ENCODE measurements around the gene ZSCAN10.
"Not testable (repeated sequence)": the region's sequence is repeated elsewhere in the genome, so short reads cannot be mapped to it uniquely, and the experiment has no call there.

The ZSCAN10 gene

DNA sequence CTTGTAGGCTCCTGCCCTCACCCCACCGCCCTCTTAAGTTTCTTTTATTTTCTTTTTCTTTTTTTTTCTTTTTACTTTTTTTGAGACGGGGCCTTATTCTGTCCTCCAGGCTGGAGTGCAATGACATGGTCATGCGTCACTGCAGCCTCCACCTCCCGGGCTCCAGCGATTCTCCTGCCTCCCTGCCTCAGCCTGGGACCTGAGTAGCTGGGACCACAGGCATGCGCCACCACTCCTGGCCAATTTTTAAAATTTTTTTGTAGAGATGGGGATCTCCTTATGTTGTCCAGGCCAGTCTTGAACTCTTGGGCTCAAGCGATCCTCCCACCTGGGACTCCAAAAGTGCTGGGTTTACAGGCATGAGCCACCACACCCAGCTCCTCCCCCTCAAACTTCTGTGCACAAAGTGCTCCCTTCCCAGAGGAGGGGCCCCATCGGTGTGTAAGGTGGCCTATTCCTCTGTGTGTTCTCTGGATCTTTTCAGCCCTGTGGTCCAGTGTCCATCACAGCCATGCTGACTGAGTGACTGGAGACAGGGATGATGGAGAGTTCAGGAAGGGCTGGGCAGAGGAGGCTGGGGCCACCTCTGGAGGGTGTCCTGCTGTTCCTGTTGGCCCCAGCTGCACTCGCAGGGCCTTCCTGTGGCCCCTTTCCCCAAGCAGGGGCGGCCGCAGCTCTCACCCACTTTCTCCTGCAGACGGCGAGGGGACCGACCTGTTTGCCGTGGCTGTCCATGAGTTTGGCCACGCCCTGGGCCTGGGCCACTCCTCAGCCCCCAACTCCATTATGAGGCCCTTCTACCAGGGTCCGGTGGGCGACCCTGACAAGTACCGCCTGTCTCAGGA is 42.5 kb downstream of the ZSCAN10 start:
- ChIA-PET CTCF (interaction anchor here (0.9 to 2.7 kb wide), 3 partner anchors 19 to 73 kb away, joined by 3 to 9 read pairs (median 9); no protein-coding TSS in a partner anchor), POLR2A (no interaction called here)
- no peak for TF ChIP-seq CTCF (IDR thresholded peaks at IDR 0.05; ENCODE audit: control extremely low read depth, extremely low read depth, low read depth, missing control alignments)
- no peak for DNase-seq (ENCODE audit: extremely low spot score)

- DNase-seq (ENCODE audit: extremely low spot score); POLR2A ChIA-PET: not testable (repeated sequence)
- CTCF ChIA-PET, result interaction anchor here (0.9 to 2.7 kb wide), 3 partner anchors 20 to 74 kb away, joined by 3 to 9 read pairs (median 9); no protein-coding TSS in a partner anchor
These were observed 43.4 kb downstream of the ZSCAN10 start for GRCh38 chr16:3055734-3056115.

DNA sequence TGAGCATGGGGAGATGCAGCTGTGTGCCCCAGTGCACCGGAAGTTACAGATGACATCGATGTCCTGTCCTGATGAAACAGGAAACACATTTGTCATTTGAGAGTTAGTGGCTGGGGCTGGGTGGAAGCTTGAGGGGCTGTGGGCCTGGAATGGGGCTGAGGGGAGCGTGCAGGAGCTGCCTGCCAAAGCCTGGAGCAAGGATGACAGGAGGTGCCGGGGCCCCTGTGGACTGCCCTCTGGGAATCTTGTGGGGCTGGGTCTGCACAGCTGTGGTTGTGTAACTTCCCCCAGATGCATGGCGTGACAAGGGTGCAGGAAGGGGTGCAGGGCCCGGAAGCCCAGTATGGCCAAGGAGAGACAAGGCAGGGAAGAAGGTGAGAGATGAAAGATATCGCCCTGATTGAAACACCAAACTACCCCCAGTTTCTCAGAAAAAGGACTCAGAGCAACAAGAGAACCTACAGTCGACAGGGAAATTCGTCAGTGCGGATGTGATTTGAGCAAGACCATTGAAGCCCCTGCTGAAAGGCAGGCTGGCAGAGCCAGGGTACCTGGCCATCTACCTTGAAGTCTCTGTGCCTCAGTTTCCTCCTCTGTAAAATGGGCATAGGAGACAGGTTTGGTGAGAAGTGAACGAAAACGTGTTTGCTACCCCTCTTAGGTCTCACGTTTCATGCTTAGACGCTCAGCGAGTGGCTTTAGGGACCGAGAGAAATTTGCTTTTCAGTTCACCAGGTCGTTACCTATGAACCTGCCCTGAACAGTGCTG is 43.9 kb downstream of the ZSCAN10 start:
- CTCF ChIA-PET, result interaction anchor here (0.6 to 2.7 kb wide), 4 partner anchors 21 to 631 kb away, joined by 3 to 9 read pairs (median 6); no protein-coding TSS in a partner anchor
- POLR2A ChIA-PET, result no interaction called here
- DNase-seq (ENCODE audit: extremely low spot score), result no peak
- TF ChIP-seq CTCF (IDR thresholded peaks at IDR 0.05; ENCODE audit: control extremely low read depth, extremely low read depth, low read depth, missing control alignments), result no peak

GRCh38 chr16:3053330-3053710 is 45.8 kb downstream of the ZSCAN10 start:
- DNase-seq (ENCODE audit: extremely low spot score); POLR2A ChIA-PET; CTCF ChIA-PET: not testable (repeated sequence)

DNA sequence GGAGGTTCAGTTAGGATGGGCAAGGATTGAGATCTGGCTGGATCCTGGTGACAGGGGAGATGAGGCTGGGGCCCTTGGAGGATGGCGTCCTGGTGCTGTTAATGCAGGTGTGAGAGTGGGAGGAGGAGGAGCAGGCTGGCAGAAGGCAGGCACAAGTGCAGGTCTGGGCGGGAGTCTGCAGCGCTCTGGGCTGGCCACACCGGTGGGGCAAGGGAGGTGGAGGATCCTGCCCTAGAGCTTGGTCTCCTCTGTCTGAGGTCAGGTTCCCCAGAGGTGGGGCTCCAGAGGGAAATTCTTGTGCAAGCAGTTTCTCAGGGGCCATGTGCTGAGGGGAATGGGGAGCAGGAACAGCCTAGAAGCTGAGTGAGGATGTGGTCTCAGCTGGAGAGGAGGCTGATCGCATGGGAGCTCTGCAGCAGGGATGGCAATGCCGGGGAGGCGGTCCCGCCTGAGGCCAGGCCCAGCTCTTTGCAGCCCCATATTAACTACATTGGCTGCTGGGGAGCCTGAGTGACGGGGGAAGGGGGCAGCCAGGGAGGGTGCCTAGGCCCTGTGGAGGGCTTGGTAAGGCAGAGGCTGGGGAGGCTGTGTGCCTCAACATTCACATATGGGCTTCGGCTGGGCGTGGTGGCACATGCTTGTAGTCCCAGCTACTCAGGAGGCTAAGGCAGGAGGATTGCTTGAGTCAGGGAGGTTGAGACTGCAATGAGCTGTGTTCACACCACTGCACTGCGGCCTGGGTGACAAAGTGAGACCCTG is 46.3 kb downstream of the ZSCAN10 start:
- DNase-seq (ENCODE audit: extremely low spot score); CTCF ChIA-PET: not testable (repeated sequence)

GRCh38 chr16:3051494-3051893 is 47.6 kb downstream of the ZSCAN10 start:
- TF ChIP-seq CTCF (IDR thresholded peaks at IDR 0.05; ENCODE audit: control extremely low read depth, extremely low read depth, low read depth, missing control alignments), result no peak
- DNase-seq (ENCODE audit: extremely low spot score), result no peak
- ChIA-PET POLR2A (interaction anchor here (0.7 to 1.2 kb wide), 2 partner anchors 23 to 29 kb away, joined by 3 read pairs; no protein-coding TSS in a partner anchor), CTCF (interaction anchor here (1.2 to 5.4 kb wide), 3 partner anchors 19 to 78 kb away, joined by 4 to 48 read pairs (median 7); no protein-coding TSS in a partner anchor)

More for the DNA sequence above, 46.3 kb downstream of the ZSCAN10 start:
- POLR2A ChIA-PET, result not testable (repeated sequence)

GRCh38 chr16:3051009-3051408 is 48.1 kb downstream of the ZSCAN10 start:
- TF ChIP-seq CTCF (IDR thresholded peaks at IDR 0.05; ENCODE audit: control extremely low read depth, extremely low read depth, low read depth, missing control alignments), result no peak
- no peak for DNase-seq (ENCODE audit: extremely low spot score)
- ChIA-PET POLR2A (interaction anchor here (1.2 kb wide), 1 partner anchor 24 kb away, joined by 3 read pairs; no protein-coding TSS in a partner anchor), CTCF (interaction anchor here (1.2 to 5.4 kb wide), 4 partner anchors 7 to 78 kb away, joined by 4 to 48 read pairs (median 16); no protein-coding TSS in a partner anchor)

Data from GM10248 (cell line).